ENCODE data around the gene NEUROD2. TPM values are rescaled to one million over a fixed set of nuclear protein-coding genes. Genes with fewer than 3 reads are reported as not detected.

Gene NEUROD2
- total and polyA plus RNA-seq, 2 experiments from 2014 or later: not detected

- H3K9me2 ChIP-seq (ENCODE audit: insufficient read depth): no peaks in the 10 kb centered on the region
- H3K27ac ChIP-seq (ENCODE audit: low read depth): peak overlapping the region; percentile 74; the same call in 1 of the 2 replicates
- Mint-ChIP-seq H3K4me3 (peak overlapping the region; percentile 82), H3K27me3 (ENCODE audit: insufficient read depth, low read depth, poor library complexity) (peaks cover 22% of the 10 kb centered on the region), H3K27ac (peak overlapping the region; percentile 51; the same call in 1 of the 2 replicates), H3K36me3 (ENCODE audit: low read depth) (no peaks in the 10 kb centered on the region; the same call in 2 of the 3 replicates), H3K4me1 (peaks cover 75% of the 10 kb centered on the region), H3K9me3 (no peaks in the 10 kb centered on the region)
- H3K36me3 ChIP-seq (ENCODE audit: insufficient read depth): no peaks in the 10 kb centered on the region
- ATAC-seq: no peak
- H4K20me1 ChIP-seq (replicated peaks; ENCODE audit: insufficient read depth): peaks cover 18% of the 10 kb centered on the region
- peak overlapping the region; percentile 94 for H3K4me3 ChIP-seq
- TF ChIP-seq EZH2phosphoT487 (IDR thresholded peaks at IDR 0.05; ENCODE audit: unreplicated experiment) (no peak), POLR2AphosphoS5 (IDR thresholded peaks at IDR 0.05; ENCODE audit: low read depth) (no peak), ZNF114 (CRISPR knock-in tag; IDR thresholded peaks at IDR 0.05) (no peak), EZH2 (IDR thresholded peaks at IDR 0.05; ENCODE audit: low read depth, unreplicated experiment) (no peak), STAT1 (IDR thresholded peaks at IDR 0.05; ENCODE audit: unreplicated experiment) (no peak), ZNF462 (CRISPR knock-in tag; IDR thresholded peaks at IDR 0.05) (no peak), CTCF (conservative IDR thresholded peaks at IDR 0.05; ENCODE audit: low read depth in 2 of 2) (no peak), NANOG (IDR thresholded peaks at IDR 0.05; ENCODE audit: borderline replicate concordance) (no peak)
- peak overlapping the region; percentile 94 for H2AFZ ChIP-seq
- peaks cover 25% of the 10 kb centered on the region; the same call in 1 of the 2 replicates for H3F3A ChIP-seq (replicated peaks; ENCODE audit: low read depth)
- DNase-seq (ENCODE audit: low spot score): no peak
- H3K79me2 ChIP-seq (replicated peaks; ENCODE audit: insufficient read depth): peaks cover 37% of the 10 kb centered on the region
- peaks cover 61% of the 10 kb centered on the region for H3K4me1 ChIP-seq (ENCODE audit: insufficient read depth)
- peak overlapping the region; percentile 96 for H3K4me2 ChIP-seq
- no peaks in the 10 kb centered on the region for H3K27me3 ChIP-seq (ENCODE audit: insufficient read depth)
Measured at GRCh38 chr17:39636587-39636926, 28.8 kb upstream of the NEUROD2 start.
